B cell (primary cell): ENCODE data around the gene DDX56. TPM values are rescaled to one million over a fixed set of nuclear protein-coding genes. Genes with fewer than 3 reads are reported as not detected.

Experiments used
- ATAC-seq: fragments of 200-7000 bp; cut with Tn5 transposase; one replicate; pipeline ENCODE4 v1.10.0; 2021; ENCODE audit warnings: low read depth, mild to moderate bottlenecking, moderate number of reproducible peaks, moderate library complexity
- CTCF ChIA-PET: fragments of 350-600 bp; sonication (Branson Sonifier 250); formaldehyde crosslinking; loops from one replicate; lab custom pipeline; 2021; ENCODE audit warnings: antibody characterized with exemption, inconsistent platforms; lab: Charles Lee
- POLR2A ChIA-PET: fragments of 350-600 bp; sonication (Branson Sonifier 250); formaldehyde crosslinking; loops from one replicate; lab custom pipeline; 2021; ENCODE audit warnings: antibody characterized with exemption; lab: Charles Lee
- DNase-seq: peaks from one replicate; pipeline ENCODE4 v3.0.0; 2013
- H2AFZ ChIP-seq: 2 replicates; pipeline ENCODE4 v1.6.1; 2012; ENCODE audit warnings: mild to moderate bottlenecking, low read depth, low read length; ENCODE audit not compliant: insufficient read depth, poor library complexity, severe bottlenecking
- H3K27ac ChIP-seq, 2 donors: 1 replicate in 1 of 2; 2 replicates in 1 of 2; pipeline ENCODE4 v1.5.1; 2012 to 2013; ENCODE audit warnings: low read length in 2 of 2, mild to moderate bottlenecking in 2 of 2, moderate library complexity in 1 of 2
- H3K27me3 ChIP-seq, 4 experiments: fragments of 200-600 bp in 1 of 4; sonication (generic) in 1 of 4; replicated peaks in 1 of 4; 1 replicate in 2 of 4; 2 replicates in 2 of 4; pipeline versions ENCODE4 v1.6.1 to v1.7.0; 2013 to 2016; ENCODE audit warnings: low read length in 3 of 4, mild to moderate bottlenecking in 2 of 4, mixed read lengths in 1 of 4, moderate library complexity in 1 of 4; ENCODE audit not compliant: insufficient read depth in 4 of 4, control insufficient read depth in 3 of 4; ENCODE audit errors: control extremely low read depth in 1 of 4
- H3K36me3 ChIP-seq, 2 experiments: replicated peaks in 1 of 2; 1 replicate in 1 of 2; 2 replicates in 1 of 2; pipeline versions ENCODE4 v1.6.1 to v1.7.1; 2013; ENCODE audit warnings: low read length in 1 of 2; ENCODE audit not compliant: insufficient read depth in 2 of 2, control insufficient read depth in 1 of 2; ENCODE audit errors: control extremely low read depth in 1 of 2, extremely low read depth in 1 of 2
- H3K4me1 ChIP-seq, 2 donors: fragments of 200-600 bp in 1 of 2; sonication (generic) in 1 of 2; 1 replicate in 1 of 2; 2 replicates in 1 of 2; pipeline versions ENCODE4 v1.5.1 to v1.6.1; 2013 to 2017; ENCODE audit warnings: low read length in 2 of 2; ENCODE audit not compliant: control insufficient read depth in 2 of 2, insufficient read depth in 2 of 2
- H3K4me2 ChIP-seq: replicated peaks from 2 replicates; pipeline ENCODE3; 2012; ENCODE audit warnings: mild to moderate bottlenecking, low read depth, low read length; ENCODE audit not compliant: poor library complexity, severe bottlenecking
- H3K4me3 ChIP-seq, 5 experiments: fragments of 200-600 bp in 1 of 5; sonication (generic) in 1 of 5; 1 replicate in 3 of 5; 2 replicates in 2 of 5; pipeline versions ENCODE4 v1.5.1 to v1.7.0; 2011 to 2016; ENCODE audit warnings: low read length in 4 of 5, mild to moderate bottlenecking in 4 of 5, low read depth in 2 of 5, control low read depth in 1 of 5, moderate library complexity in 1 of 5; ENCODE audit not compliant: insufficient read depth in 1 of 5; ENCODE audit errors: control extremely low read depth in 1 of 5, extremely low read depth in 1 of 5
- H3K79me2 ChIP-seq: fragments of 200-600 bp; sonication (generic); one replicate; pipeline ENCODE4 v1.6.0; 2016; ENCODE audit warnings: low read length; ENCODE audit not compliant: control insufficient read depth, insufficient read depth
- H3K9ac ChIP-seq: fragments of 200-600 bp; sonication (generic); 2 replicates; pipeline ENCODE4 v1.6.1; 2017; ENCODE audit warnings: mild to moderate bottlenecking, low read length, moderate library complexity
- H3K9me3 ChIP-seq, 3 donors: one replicate each; pipeline versions ENCODE4 v1.6.1 to v1.7.1; 2013; ENCODE audit warnings: low read length in 2 of 3; ENCODE audit not compliant: control insufficient read depth in 2 of 3, insufficient read depth in 1 of 3; ENCODE audit errors: control extremely low read depth in 1 of 3
- H4K20me1 ChIP-seq: 2 replicates; pipeline ENCODE4 v1.6.0; 2012; ENCODE audit warnings: mild to moderate bottlenecking, low read length; ENCODE audit not compliant: insufficient read depth, control insufficient read depth, poor library complexity, severe bottlenecking
- H3K27ac Mint-ChIP-seq: one replicate; pipeline ENCODE4 v1.8.0; 2021; ENCODE audit warnings: mixed read lengths
- H3K27me3 Mint-ChIP-seq: one replicate; pipeline ENCODE4 v1.8.0; 2021; ENCODE audit warnings: mixed read lengths
- H3K4me1 Mint-ChIP-seq: one replicate; pipeline ENCODE4 v1.8.0; 2021; ENCODE audit warnings: mixed read lengths
- H3K4me3 Mint-ChIP-seq: one replicate; pipeline ENCODE4 v1.8.0; 2021; ENCODE audit warnings: mixed read lengths
- H3K9me3 Mint-ChIP-seq: one replicate; pipeline ENCODE4 v1.8.0; 2022; ENCODE audit warnings: mixed read lengths; ENCODE audit not compliant: insufficient read depth
- CTCF ChIP-seq: fragments of 200-600 bp; IDR thresholded peaks from one replicate; pipeline ENCODE4 v1.8.0; 2022; ENCODE audit warnings: antibody characterized with exemption, mild to moderate bottlenecking
- EZH2 ChIP-seq: IDR thresholded peaks from 2 replicates; pipeline ENCODE4 v1.6.1; 2012; ENCODE audit warnings: borderline replicate concordance, low read depth, mild to moderate bottlenecking, moderate library complexity, low read length; ENCODE audit not compliant: insufficient read depth, poor library complexity, severe bottlenecking
- WGBS: methylation state at CpG from one replicate; pipeline ENCODE4 v1.1.5; 2013; ENCODE audit warnings: missing lambda C conversion rate; ENCODE audit not compliant: insufficient coverage; 5-methylcytosine and 5-hydroxymethylcytosine counted together
- intact Hi-C: fragments of 100-400 bp; cut with micrococcal nuclease; formaldehyde crosslinking; loops from one replicate; pipeline ENCODE4 v1.10.0; 2022
- polyA minus RNA-seq: library from RNA; depleted of rRNA, polyadenylated mRNA; stranded (reverse); fragments of >200 nt; gene quantifications from 2 replicates; pipeline ENCODE4 v1.2.3, GENCODE V29; 2012
- polyA plus RNA-seq: library from polyadenylated mRNA; depleted of rRNA; stranded (reverse); fragments of >200 nt; gene quantifications from 2 replicates; pipeline ENCODE4 v1.2.3, GENCODE V29; 2012
- total RNA-seq, 2 donors: library from RNA; stranded (reverse); fragments of 120-200 nt in 1 of 2; gene quantifications; 1 replicate in 1 of 2; 2 replicates in 1 of 2; pipeline versions ENCODE4 v1.2.3 to v1.2.4, GENCODE V29; 2013 to 2022

Gene DDX56, protein sequence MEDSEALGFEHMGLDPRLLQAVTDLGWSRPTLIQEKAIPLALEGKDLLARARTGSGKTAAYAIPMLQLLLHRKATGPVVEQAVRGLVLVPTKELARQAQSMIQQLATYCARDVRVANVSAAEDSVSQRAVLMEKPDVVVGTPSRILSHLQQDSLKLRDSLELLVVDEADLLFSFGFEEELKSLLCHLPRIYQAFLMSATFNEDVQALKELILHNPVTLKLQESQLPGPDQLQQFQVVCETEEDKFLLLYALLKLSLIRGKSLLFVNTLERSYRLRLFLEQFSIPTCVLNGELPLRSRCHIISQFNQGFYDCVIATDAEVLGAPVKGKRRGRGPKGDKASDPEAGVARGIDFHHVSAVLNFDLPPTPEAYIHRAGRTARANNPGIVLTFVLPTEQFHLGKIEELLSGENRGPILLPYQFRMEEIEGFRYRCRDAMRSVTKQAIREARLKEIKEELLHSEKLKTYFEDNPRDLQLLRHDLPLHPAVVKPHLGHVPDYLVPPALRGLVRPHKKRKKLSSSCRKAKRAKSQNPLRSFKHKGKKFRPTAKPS
- 102 and 104 TPM in 2 replicates for total RNA-seq
- 48.7 TPM for total RNA-seq (2013)
- 88.0 and 88.2 TPM in 2 replicates for polyA plus RNA-seq
- polyA minus RNA-seq, result 38.0 and 49.2 TPM in 2 replicates

DNA sequence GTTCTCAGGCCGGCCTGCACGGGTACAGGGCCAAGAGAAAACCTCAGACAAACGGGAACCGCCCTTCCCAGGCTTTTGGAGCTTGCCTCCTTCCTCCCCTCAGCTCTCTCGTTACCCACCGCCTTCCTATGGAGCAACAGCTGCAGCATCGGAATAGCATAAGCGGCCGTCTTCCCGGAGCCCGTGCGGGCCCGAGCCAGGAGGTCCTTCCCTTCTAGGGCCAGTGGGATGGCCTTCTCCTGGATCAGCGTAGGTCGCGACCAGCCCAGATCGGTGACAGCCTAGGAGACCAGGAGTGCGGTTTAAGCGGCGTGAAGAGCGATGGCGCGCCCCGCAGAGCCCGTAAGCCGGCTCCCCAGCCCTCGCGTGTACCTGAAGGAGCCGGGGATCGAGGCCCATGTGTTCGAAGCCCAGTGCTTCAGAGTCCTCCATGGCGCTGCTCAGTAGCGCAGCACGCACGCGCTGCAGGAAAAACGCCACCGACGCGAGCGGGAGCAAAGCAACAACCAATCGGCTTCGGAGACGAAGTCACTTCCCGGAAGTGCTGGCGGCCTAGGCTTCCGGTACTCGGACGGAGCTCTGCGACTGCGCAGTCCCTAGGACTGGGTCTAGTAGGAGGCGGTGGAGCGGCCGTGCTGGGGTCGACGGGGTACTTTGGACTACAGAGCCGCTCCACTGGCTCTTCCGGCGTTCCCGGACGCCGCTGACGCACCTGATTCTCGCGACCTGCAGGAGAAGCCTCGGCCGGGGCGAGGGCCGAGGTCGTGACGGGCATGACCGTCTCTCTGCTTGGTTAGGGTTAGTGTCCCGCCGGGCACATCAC is at the start of gene DDX56:
Gene DDX56, minus strand, starts transcription at position 445 of the 823 bp plus-strand sequence. Its CDS starts 13 bp downstream, at position 432.
- Mint-ChIP-seq H3K4me3 (peak within 1 kb of the TSS; percentile 98), H3K4me1 (peaks cover 38% of the 10 kb centered on the region), H3K27me3 (no peaks in the 10 kb centered on the region), H3K9me3 (no peaks in the 10 kb centered on the region), H3K27ac (peak within 1 kb of the TSS; percentile 97)
- ChIA-PET CTCF (interaction anchor here (0.7 to 3.1 kb wide), 8 partner anchors 9 to 614 kb away, joined by 3 to 17 read pairs (median 4); partner anchors contain the start of genes H2AZ2 and PURB), POLR2A (interaction anchor here (0.6 to 2.5 kb wide), 11 partner anchors 8 to 881 kb away, joined by 3 to 11 read pairs (median 4); partner anchors contain the start of genes H2AZ2, NUDCD3 and TMED4)
- Histone ChIP-seq H4K20me1 (peaks cover 19% of the 10 kb centered on the region), H3K9ac (peak within 1 kb of the TSS; percentile 95), H3K4me3 (peak within 1 kb of the TSS; percentile 60 to 94 (median 84)), H2AFZ (peak within 1 kb of the TSS; percentile 96), H3K4me2 (peak within 1 kb of the TSS; percentile 99), H3K9me3 (peaks cover 0 to 3% (median 0%) of the 10 kb centered on the region in 3 donors), H3K36me3 (peaks cover 2 to 59% of the 10 kb centered on the region in 2 experiments), H3K27me3 (no peaks in the 10 kb centered on the region), H3K4me1 (peaks cover 23 to 29% of the 10 kb centered on the region in 2 donors), H3K27ac (peak within 1 kb of the TSS; percentile 84 to 93), H3K79me2 (peaks cover 64% of the 10 kb centered on the region)
- TF ChIP-seq EZH2 (no peak), CTCF (no peak)
- under 1% methylated on average over 74 of the region's 74 CpGs for WGBS
- intact Hi-C loops, result loop anchor here (1.0 to 2.0 kb wide), 5 partner anchors 9 to 537 kb away; partner anchors contain the start of genes NUDCD3, OGDH, TBRG4 and TMED4
- peak; percentile 97 for ATAC-seq
- DNase-seq, result peak; percentile 94
